HTR-8/SVneo (cell line): ENCODE data around the gene TOP2A.

Experiments
- DNase-seq: peaks from one replicate; pipeline ENCODE4 v3.0.0; 2011; ENCODE audit warnings: low spot score, mixed read lengths; ENCODE audit not compliant: insufficient read length
- FAIRE-seq: peaks from 2 replicates; lab custom pipeline; 2011; peaks lifted over from hg19 to GRCh38; lab: Jason Lieb, UNC

Gene TOP2A

DNA sequence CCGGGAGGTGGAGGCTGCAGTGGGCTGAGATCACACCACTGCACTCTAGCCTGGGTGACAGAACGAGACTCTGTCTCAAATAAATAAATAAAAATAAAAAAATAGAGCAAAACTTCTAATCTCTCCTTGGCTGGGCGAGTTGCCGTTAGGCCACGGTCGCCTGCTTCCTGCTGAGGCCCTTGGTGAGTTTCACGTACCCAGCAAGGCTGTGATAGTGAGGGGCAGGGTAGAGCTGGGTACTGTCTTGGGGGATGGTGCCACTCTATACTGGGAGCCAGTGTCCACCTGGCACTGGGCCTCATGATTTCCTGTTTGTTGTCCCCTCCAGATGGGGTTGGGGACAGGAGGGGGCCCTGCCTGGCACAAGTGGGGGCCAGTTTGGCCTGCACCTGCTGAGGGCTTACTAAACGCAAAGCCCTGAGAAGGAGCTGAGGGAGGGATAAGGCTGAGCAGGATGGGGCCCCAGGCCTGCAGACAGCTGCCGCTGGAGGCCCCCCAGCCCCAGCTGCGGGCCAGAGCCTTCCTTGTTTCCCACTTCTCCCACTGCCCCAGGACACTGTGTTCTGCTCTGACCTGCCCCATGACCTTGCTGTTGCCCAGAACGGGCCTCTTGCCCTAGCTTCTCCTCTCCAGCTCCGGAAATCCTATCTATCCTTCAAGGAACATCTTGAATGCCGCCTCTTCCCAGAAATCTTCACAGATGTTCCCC lies 78.6 kb downstream of the TOP2A start:
- FAIRE-seq = no peak
- DNase-seq = no peak
